HG02588 (cell line): ENCODE data around the gene MALL.
"Not testable (repeated sequence)": the region's sequence is repeated elsewhere in the genome, so short reads cannot be mapped to it uniquely, and the experiment has no call there.

ENCODE experiments used
- ATAC-seq: cut with Tn5 transposase; IDR thresholded peaks from one replicate; pipeline ENCODE4 v1.9.1; 2021; ENCODE audit warnings: mild to moderate bottlenecking, moderate library complexity; ENCODE audit not compliant: unreplicated experiment

The MALL gene

DNA sequence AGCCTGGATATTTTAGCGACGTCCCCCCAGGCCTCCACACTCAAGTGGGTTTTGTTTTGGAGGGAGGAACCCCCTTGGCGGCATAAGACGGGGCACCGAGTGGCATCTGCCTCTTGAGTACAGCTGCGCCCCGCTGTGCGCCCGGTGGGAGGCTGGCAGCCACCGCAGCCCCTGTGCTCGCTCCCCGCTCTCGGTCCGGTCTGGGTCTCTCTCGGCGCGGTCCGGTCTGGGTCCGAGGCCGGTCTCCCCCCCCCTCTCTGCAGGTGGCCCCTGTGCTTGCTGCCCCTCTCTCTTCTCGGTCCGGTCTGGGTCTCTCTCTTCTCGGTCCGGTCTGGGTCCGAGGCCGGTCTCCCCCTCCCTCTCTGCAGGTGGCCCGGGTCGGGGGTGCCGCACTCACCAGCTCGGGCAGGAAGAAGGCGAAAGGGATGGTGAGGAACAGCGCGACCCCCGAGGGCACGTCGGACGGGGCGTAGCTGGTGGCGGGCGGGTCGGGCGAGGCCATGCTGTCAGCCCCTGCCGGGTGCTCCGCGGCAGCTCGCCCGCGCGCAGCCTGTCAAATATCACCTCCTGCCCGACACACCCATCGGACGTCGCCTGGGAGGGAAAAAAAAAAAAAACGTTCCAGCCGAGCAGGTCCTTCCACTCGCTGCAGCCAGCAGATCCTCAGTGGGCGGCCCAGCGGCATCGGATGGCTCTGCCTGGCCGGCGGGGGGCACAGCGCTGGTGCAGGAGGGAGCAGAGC, at the start of gene MALL:
Gene MALL (minus strand): TSS at position 532 of the 742 bp plus-strand sequence. CDS start 30 bp downstream, at position 502.
- no peak for ATAC-seq

DNA sequence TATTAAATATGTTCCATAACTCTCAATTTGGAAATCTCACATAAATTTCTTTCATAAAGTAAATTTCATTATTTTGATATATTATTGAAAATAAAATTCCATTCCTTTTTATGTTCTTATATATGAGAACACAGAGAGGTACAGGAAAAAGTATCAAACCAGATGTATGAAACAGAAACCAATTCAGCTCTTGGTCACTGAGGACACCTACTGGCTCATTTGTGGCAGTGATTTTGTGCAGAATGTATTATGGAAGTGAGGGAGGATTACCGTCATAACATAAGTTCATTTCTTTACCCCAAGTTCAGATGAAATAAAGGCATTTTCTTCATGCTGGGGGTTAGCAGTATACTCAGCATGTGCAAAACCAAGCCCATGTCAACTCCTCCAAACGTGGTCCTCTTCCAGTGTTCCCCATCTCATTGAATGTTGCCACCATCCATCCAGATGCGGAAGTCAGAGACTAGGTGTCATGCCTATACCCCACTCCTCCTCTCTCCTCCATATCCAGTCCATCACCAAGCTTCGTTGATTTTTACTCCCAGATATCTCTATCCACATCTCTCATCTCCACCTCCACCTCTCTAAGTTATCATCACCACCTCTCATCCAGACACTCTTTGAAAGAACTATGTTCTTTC, 41.7 kb upstream of the MALL start:
- ATAC-seq = peak; percentile 60

DNA sequence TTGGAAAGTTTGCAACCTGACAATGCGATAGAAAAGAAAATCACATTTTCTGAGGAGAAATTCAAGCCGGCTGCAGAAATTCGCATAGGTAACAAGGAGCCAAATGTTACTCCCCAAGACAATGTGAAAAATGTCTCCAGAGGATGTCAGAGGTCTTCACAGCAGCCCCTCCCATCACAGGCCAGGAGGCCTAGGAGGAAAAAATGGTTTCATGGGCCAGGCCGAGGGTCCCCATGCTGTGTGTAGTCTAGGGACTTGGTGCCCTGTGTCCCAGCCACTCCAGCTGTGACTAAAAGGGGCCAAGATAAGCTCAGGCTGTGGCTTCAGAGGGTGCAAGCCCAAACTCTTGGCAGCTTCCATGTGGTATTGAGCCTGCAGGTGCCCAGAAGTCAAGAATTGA, 39.2 kb upstream of the MALL start:
- ATAC-seq = not testable (repeated sequence)

DNA sequence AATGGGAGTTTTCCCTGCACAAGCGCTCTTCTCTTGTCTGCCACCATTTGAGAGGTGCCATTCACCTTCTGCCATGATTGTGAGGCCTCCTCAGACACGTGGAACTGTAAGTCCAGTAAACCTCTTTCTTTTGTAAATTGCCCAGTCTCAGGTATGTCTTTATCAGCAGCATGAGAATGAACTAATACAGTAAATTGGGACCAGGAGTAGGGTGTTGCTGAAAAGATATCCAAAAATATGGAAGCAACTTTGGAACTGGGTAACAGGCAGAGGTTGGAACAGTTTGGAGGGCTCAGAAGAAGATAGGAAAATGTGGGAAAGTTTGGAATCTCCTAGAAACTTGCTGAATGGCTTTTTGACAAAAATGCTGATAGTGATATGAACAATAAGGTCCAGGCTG, 38.6 kb upstream of the MALL start:
- ATAC-seq = not testable (repeated sequence)

DNA sequence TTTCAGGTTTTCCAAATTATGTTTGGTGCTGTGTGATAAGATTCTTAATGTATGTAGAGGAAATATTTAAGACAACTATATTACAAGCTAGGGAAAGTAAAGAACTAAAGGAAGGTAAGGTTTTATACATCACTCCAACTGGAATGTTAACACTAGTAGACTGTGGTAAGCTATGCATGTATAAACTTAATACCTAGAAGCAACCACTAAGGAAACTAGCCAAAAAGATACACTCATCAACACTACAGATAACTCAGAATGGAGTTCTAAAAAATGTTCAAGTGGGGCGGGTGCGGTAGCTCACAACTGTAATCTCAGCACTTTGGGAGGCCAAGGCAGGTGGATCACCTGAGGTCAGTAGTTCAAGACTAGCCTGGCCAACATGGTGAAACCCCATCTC, 37.8 kb upstream of the MALL start:
- ATAC-seq = no peak

DNA sequence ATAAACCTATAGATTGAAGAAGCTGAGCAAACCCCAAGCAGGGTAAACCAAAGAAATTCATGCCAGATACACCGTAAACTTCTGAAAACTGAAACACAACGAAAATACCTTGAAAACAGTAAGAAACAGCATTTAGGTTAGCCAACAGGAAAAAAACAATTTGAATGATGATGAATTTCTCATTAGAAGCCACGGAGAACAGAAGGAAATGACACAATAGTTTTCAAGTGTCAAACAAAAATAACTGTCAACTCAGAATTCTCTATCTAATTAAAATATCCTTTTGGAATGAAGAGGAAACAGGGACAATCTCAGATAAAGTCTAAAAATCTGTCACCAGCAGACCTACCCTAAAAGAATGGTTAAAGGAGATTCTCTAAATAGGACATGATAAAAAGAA, 37.3 kb upstream of the MALL start:
- ATAC-seq = no peak

DNA sequence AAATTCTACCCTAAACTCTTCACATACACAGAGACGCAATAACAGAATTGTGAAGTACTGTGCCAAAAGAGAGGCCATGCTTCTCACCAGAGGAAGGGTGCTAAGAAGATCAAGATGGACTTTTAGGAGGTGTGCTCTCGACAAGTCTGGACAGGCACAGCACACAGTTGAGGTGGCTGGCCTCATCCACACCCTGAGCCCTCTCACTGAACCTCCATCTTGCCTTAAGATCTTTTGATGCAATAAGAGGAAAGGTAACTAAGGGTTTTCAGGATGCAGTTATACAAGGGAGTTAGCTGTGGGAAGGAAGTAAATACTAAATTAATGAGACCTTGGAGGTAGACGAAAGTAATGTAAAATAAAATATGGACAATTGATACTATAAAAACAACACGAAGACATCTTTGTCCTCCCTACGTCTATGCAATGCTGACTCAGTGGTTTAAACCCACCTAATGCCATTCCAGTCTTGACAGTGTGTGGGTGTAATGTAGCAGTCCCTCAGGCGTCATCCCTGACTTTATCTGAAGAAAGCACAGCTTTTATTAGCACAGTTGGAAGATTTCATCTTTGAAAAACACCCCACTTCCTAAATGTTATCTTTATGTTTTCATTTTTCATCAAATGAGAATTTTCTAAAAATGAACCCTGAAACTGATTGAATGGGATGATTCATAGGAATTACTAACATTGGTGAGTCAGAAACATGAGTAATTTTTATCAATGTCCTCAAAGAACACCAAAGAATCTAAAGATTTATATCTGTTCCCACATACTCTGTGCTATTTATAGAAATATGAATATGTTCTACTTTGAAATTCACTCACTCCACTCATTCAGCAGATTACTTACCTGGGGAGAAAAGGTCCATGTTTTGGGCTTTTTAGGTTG, 34.0 kb upstream of the MALL start:
- no peak for ATAC-seq

DNA sequence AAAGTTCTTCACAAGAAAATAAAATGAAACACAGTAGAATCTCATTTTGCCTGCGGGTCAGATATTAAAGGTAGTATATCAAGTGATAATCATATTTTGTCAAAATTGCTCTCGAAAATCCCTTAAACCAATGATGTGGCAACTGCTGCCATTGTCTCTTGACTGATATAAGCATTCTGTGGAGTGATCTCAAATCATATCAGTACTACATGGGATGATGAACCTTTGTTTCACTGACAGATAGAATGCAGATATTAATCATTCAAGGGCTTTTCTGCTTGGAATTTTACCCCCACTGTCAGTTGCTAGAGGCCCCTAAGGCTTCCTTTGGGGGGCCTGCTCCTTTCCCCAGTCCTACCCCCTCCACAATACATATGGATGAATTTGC, 31.3 kb upstream of the MALL start:
- ATAC-seq = no peak

DNA sequence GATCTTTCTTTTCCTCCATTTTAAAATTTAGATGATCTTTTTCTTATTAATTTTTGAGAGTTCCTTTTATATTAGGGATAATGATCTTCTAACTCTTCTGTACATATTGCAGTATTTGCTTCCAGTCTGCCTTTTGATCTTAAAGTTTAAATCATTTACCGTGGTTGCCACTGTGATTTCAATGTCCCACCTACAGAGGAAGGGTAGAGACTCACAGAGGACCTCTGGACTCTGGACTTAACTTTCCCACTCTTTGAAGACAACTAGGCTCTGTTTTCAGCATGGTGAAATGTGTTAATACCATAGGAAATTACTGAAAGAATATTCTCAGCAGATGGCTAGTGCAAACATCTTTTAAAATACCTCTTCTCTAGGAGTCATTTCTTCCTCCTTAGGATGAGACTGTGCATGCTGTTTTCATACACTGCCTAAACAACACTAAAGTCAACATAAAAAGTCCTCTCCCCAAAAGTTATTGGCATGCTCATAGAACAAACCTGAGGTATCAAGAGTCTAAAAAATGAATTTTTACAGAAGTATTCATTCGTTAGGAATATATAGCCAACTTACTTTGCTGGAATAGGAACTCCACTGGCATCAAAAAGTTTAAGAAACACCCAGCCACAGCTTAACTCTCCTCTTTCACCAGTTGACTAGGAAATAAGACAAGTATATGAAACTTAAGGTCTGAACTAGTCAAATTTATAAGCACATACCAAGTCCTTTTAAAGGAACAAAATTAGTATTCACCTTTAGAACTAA, 30.7 kb upstream of the MALL start:
- no peak for ATAC-seq

DNA sequence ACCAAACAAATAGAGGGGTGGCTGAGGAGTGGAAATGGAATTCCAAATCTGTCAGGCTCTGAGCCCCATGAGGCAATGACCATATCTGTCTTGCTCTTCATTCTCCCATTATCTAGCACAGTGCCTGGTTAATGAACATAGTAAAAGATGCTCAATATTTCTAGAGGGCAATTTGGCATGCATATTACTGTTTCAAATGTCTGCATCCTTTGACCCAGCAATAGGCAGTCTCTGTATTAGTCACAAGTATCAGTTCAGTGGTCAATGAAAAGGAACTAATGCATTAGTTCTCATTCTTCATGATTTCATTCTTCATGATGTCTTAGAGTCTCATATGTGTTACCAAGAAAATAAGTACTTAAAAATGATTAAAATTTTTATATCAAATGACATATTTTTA, 28.4 kb upstream of the MALL start:
- no peak for ATAC-seq

DNA sequence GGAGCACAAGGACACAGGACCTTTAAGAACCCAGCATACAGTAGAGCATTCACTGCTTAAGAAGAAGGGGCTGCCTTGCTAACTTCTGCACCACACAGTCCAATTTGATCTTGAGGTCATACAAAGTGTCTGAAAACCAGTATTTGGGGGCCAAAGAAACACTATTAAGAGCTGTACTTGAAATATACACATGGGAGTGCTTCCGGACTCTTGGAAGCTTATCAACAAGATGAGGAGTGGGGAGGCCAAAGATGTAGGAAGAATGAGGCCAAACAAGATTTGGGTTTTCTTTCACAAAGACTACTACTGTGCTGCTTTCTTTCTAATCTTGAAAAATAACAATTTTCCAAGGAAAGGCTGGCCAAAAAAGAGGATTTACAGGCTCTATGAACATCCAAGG, 24.8 kb upstream of the MALL start:
- no peak for ATAC-seq

DNA sequence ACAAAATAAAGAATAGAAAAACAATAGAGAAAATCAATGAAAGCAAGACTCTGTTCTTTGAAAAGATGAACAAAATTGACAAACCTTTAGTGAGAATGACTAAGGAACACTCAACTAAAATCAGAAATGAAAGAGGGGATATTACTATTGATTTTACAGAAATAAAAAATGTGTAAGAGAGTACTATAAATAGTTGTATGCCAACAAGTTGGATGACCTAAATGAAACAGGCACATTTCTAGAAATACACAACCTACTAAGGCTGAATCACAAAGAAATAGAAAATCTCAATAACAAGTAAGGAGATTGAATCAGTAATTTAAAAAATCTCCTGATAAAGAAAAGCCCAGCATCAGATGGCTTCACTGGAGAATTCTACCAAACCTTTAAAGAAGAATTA, 18.4 kb upstream of the MALL start:
- no peak for ATAC-seq

DNA sequence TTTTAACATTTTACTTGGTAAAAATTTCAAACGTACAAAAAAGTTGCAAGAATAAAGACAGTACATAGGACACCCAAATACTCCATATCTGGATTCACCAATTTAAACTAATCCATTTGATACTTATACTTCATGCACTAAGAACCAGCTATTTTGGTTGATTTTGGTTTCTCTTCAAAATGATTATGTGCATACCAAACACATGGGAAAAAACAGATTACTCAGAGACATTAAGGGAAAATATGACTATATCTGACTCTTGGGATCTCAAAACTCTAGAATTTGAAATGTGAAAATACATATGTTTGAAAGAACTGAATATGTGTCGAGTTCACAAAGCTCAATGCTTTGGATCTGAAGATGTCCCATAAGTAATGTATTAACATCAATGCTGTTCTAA, 15.5 kb upstream of the MALL start:
- ATAC-seq = no peak

DNA sequence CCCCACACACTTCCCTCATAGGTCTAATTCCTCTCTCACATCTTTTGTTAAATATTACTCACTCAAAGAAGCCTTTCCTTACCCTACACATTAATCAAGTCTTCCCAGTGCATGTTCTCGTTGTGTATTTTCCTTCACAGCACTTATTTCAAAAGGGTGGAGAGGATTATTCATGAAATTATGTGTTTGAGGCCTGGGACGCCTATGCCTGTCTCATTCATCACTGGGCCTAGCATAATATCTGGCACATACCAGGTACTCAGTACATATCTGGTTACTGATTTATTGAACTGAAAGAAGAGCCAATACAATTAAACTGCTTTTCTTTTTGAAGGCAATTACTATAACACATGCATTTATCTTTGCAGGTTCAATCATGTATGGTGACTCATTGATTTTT, 15.1 kb upstream of the MALL start:
- ATAC-seq = no peak

DNA sequence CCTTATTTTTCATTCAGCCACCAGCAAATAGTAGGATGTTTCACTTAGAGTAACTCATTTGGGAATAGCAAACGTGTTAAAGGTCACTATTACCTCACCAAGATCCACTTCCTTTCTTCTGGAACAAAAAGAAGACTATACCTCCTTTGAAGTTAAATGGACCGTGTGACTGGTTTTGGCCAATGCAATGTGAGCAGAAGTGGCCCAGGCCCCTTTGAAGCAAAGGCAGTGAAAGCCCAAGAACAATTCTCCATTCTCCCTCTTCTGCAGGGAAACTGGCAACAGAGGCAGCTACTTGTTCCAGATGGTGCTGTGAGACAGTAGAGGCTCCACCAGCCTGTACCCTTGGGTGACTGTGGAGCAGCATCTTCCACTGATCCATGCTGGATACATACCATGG, 11.3 kb upstream of the MALL start:
- no peak for ATAC-seq

DNA sequence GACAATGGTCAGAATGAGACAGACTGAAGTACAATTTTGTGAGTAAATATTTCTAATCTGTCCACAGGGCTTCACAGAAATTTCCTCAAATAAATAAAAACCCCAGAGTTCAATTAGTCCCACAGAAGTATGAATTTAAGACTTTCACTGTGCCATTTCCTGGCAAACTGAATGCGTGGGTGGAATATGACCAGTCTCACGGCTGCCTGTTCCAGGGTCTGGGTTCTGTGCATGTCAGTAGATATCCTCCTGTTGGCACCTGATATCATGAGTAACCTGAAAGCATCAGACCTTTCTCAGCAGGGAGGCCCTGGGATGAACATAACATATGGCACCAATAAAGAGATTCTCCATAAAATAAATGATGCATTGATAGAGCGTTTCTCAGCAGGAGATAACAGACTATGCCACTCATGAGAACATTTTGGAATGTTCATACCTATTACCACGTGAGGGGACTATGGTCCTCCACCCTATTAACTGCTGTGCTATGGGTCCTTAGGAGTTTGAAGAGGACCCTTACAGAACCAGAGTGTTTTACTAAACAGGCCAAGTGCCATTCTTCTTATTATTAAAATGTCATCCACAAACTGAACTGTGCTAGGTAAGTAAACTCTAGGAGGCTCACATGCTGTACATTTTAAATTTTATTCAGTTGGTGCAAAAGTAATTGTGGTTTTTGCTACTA, 10.6 kb upstream of the MALL start:
- ATAC-seq = no peak

DNA sequence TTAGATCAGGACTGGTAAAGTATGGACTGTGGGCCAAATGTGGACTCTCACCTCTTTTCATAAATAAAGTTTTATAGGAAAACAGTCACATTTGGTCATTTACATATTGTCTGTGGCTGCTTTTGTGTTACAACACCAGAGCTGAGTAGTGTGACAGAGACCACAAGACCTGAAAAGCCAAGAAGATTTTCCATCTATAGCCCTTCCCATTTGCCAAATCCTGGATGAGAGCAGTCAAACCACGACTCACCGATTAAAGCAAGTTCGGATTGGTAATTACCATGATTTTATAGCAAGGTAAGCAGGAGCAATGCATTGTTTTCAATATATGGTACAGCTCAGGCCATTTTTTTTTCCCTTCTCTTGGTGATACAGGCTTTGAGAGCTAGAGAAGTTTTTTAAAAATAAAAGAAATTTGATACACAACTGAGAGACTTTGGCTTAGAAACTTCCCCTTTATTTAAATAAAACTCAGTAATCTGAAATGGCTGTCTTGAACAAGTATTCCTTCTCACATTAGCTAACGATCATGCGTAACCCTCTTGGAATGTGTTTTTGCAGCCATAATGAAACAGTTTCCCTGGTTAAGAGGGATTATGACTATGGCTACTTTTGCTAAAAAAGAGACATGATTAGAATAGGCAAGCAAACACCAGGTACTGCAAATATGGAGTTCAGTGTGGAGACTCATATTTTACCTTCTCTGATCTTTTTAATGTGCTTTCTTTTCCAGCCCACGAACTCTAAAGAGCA, 9.5 kb upstream of the MALL start:
- no peak for ATAC-seq

DNA sequence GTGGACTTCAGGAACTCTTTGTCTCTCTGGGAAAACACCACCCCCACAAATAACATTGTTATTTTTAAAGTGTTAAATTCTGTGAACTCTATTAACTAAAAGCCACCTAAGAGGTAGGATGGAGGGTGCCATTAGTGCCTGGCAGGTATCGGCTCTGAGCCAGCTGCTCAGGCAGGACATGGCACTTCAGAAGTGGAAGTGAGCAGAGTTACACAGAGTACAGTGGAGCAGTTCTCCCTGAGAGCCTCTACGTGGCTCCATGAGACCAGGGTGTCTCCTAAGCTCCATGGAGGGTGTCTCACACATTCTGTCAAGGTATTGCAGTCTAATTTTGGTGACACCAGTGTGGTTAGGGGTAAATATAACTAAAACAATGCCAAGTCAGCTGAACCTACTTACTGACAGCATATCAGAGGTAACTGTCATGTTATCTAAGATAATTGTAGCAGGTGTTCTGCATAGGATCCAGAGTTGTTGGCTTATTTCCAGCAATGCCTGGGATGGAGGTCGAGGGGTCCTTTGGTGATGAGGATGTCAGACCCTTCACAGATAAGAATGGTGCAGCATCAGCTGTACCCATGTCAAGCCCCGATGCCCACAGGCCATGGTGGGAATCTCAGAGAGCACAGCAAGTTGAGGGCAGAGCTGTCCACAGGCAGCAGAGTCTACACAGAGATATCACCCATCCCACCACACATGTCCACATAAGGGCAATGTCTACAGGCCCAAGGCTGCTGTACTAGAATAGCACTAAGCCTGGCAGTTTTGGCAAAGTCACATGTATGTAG, 8.6 kb upstream of the MALL start:
- ATAC-seq = no peak

DNA sequence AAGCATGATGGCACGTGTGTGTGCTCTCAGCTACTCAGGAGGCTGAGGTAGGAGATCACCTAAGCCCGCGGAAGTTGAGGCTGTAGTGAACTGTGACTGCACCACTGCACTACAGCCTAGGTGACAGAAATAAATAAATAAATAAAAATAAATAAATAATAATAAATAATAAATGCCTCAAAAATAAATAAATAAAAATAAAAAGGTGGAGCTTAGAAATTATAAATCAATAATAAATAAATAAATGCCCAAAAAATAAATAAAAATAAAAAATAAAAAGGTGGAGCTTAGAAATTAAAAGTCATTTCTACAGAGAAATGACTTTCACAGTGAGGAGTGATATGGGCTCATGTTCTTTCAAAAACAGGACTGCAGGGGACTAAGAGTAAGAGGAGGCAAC, 6.0 kb upstream of the MALL start:
- no peak for ATAC-seq
